ENCODE results near the gene MOGAT1.
A peak's percentile ranks its signal among the peaks of the same experiment; 100 is the strongest.
"Not testable (repeated sequence)": the region's sequence is repeated elsewhere in the genome, so short reads cannot be mapped to it uniquely, and the experiment has no call there.

The MOGAT1 gene

DNA sequence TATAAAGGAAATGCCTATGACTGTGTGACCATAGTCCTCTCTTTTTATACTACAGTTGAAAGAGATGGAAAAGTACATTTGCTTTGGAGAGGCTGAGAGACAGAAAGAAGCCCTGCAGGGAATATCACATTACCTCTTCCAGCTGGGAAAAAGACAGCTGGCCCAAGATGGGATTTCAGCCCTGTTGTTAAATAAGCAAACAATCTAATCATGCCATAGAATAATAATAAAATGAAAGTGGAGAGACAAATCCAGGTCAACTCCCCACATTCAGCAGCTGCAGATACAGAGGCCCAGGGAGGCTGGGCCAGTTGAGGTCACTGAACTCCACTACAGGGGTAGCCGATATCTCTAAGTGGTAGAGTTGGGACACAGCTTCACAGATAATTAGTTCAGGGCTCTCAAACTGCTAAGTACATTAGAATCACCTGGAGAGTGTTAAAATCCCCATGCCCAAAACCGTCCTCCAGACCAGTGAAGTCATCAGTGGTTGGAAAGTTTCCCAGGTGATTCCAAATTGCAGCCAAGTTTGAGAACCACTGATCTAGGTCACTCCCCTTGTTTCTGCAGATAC is 81.9 kb downstream of the MOGAT1 start (continued):
- TF ChIP-seq ZNF561 (tag by site-specific recombination; IDR thresholded peaks at IDR 0.05; ENCODE audit: borderline replicate concordance) (peak; percentile 47; the same call in 1 of the 2 replicates), KLF7 (tag by site-specific recombination; IDR thresholded peaks at IDR 0.05; ENCODE audit: borderline replicate concordance) (no peak), ZEB2 (tag by site-specific recombination; IDR thresholded peaks at IDR 0.05) (no peak), ZNF214 (tag by site-specific recombination; IDR thresholded peaks at IDR 0.05; ENCODE audit: borderline replicate concordance) (no peak), ZNF302 (tag by site-specific recombination; IDR thresholded peaks at IDR 0.05; ENCODE audit: low read depth) (no peak), ZSCAN4 (tag by site-specific recombination; IDR thresholded peaks at IDR 0.05) (no peak), SETDB1 (IDR thresholded peaks at IDR 0.05; ENCODE audit: insufficient read length, low read length) (no peak), ZNF692 (tag by site-specific recombination; IDR thresholded peaks at IDR 0.05) (no peak)

DNA sequence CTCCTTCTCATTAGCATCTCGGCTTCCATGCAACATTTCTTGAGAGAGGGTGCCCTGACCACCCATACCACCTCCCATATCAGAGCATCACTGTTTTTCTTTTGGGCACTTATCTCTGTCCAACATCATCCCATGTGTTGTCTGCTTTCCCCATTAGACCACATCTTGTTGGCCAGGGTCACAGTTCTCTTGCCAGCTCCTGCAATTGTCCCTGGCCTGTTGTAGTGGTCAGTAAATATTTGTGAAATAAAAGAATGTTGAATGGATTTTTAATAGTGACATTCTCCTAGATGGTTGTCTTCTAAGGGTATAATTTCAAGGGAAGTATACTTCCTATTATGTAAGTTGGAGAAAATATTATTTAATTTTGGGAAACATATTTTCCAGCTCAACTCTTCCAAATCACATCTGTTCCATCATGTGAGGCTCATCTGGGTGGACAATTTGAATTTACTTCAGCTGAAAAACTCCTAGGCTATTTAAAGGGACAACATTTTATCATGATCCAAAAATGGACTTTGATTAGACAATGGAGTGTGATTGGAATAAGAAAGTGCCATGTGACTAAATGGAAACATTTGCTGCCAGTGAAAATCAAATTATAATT is 83.0 kb downstream of the MOGAT1 start:
- H3K4me1 ChIP-seq (ENCODE audit: control insufficient read depth, insufficient read depth, low read length) = peaks cover 15% of the 10 kb centered on the region; the same call in 1 of the 2 replicates
- POLR2A ChIA-PET = no interaction called here
- no peak overlapping the region for H3K4me3 ChIP-seq (ENCODE audit: low read depth, low read length)
- H3K36me3 ChIP-seq (ENCODE audit: control insufficient read depth in 2 of 2, insufficient read depth in 1 of 2, low read length in 2 of 2) = no peaks in the 10 kb centered on the region
- no peaks in the 10 kb centered on the region for H3K9me3 ChIP-seq (ENCODE audit: control insufficient read depth, insufficient read depth, low read depth, low read length)
- H3K27ac ChIP-seq (ENCODE audit: extremely low read depth, low read depth, low read length) = no peak overlapping the region; the same call in 1 of the 2 replicates
- TF ChIP-seq ZNF175 (tag by site-specific recombination; IDR thresholded peaks at IDR 0.05) (no peak), WT1 (tag by site-specific recombination; IDR thresholded peaks at IDR 0.05) (no peak), ZNF169 (tag by site-specific recombination; IDR thresholded peaks at IDR 0.05) (no peak), ZNF274 (IDR thresholded peaks at IDR 0.05; ENCODE audit: low read length) (no peak), ZNF274 (tag by site-specific recombination; IDR thresholded peaks at IDR 0.05; ENCODE audit: borderline replicate concordance) (no peak), ZNF777 (tag by site-specific recombination; IDR thresholded peaks at IDR 0.05; ENCODE audit: borderline replicate concordance) (no peak), ZSCAN4 (tag by site-specific recombination; IDR thresholded peaks at IDR 0.05) (no peak)
- CTCF ChIA-PET = interaction anchor here (0.6 to 1.7 kb wide), 3 partner anchors 20 to 63 kb away, joined by 3 to 5 read pairs (median 5); no protein-coding TSS in a partner anchor

DNA sequence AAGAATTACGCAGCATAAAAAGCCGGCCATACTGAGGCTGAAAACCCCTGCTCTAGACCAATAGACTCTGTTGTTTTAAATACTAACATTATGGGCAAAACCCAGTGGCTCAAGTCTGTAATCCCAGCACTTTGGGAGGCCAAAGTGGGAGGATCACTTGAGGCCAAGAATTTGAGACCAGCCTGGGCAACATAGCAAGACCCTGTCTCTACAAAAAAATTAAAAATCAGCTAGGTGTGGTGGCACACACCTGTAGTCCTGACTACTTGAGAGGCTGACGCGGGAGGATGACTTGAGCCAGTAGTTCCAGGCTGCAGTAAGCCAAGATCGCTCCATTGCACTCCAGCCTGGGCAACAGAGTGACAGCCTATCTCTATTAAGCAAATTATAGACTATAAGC is 84.1 kb downstream of the MOGAT1 start:
- H3K27ac ChIP-seq (ENCODE audit: extremely low read depth, low read depth, low read length); CTCF ChIA-PET; H3K9me3 ChIP-seq (ENCODE audit: control insufficient read depth, insufficient read depth, low read depth, low read length); POLR2A ChIA-PET; H3K36me3 ChIP-seq (ENCODE audit: control insufficient read depth in 2 of 2, insufficient read depth in 1 of 2, low read length in 2 of 2); H3K4me3 ChIP-seq (ENCODE audit: low read depth, low read length): not testable (repeated sequence)
- H3K4me1 ChIP-seq (ENCODE audit: control insufficient read depth, insufficient read depth, low read length) = peaks cover 15% of the 10 kb centered on the region; the same call in 1 of the 2 replicates
- TF ChIP-seq ZNF121 (tag by site-specific recombination; IDR thresholded peaks at IDR 0.05) = peak; percentile 52; the same call in 1 of the 2 replicates

DNA sequence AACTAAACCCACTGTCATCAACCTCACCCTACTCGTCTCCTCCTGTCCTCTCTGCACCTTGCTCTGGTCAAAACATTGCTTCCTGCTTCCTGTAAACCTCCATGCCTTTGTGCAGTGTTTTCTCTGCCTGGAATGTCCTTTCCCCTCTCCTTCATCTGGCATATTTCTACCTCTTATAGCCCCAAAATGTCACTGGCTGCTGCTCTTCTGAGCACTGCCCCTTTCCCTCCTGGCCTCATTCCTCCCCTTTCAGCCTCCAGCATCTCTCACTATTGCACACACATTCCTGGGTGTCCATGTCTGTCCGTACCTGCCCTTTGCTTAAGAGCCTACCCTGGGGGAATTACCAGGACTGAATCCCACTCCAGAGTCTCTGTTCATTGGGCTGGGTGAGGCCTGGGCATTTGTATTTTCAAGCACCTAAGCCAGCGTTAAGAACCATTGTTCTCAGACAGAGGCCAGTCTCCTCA is 84.9 kb downstream of the MOGAT1 start:
- no peaks in the 10 kb centered on the region for H3K9me3 ChIP-seq (ENCODE audit: control insufficient read depth, insufficient read depth, low read depth, low read length)
- H3K4me3 ChIP-seq (ENCODE audit: low read depth, low read length) = no peak overlapping the region
- ChIA-PET CTCF (interaction anchor here (0.6 to 1.0 kb wide), 2 partner anchors 47 to 126 kb away, joined by 3 to 7 read pairs; no protein-coding TSS in a partner anchor), POLR2A (no interaction called here)
- H3K27ac ChIP-seq (ENCODE audit: extremely low read depth, low read depth, low read length) = no peak overlapping the region
- H3K36me3 ChIP-seq (ENCODE audit: control insufficient read depth in 2 of 2, insufficient read depth in 1 of 2, low read length in 2 of 2) = no peaks in the 10 kb centered on the region
- H3K4me1 ChIP-seq (ENCODE audit: control insufficient read depth, insufficient read depth, low read length) = peaks cover 15% of the 10 kb centered on the region; the same call in 1 of the 2 replicates
- TF ChIP-seq, protein P1, sequence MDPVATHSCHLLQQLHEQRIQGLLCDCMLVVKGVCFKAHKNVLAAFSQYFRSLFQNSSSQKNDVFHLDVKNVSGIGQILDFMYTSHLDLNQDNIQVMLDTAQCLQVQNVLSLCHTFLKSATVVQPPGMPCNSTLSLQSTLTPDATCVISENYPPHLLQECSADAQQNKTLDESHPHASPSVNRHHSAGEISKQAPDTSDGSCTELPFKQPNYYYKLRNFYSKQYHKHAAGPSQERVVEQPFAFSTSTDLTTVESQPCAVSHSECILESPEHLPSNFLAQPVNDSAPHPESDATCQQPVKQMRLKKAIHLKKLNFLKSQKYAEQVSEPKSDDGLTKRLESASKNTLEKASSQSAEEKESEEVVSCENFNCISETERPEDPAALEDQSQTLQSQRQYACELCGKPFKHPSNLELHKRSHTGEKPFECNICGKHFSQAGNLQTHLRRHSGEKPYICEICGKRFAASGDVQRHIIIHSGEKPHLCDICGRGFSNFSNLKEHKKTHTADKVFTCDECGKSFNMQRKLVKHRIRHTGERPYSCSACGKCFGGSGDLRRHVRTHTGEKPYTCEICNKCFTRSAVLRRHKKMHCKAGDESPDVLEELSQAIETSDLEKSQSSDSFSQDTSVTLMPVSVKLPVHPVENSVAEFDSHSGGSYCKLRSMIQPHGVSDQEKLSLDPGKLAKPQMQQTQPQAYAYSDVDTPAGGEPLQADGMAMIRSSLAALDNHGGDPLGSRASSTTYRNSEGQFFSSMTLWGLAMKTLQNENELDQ (tag by site-specific recombination; IDR thresholded peaks at IDR 0.05; ENCODE audit: low read depth) = no peak
- TF ChIP-seq ZNF184 (tag by site-specific recombination; IDR thresholded peaks at IDR 0.05) (no peak), ZFP3 (tag by site-specific recombination; IDR thresholded peaks at IDR 0.05; ENCODE audit: low read depth) (no peak)
- TF ChIP-seq, protein P2, sequence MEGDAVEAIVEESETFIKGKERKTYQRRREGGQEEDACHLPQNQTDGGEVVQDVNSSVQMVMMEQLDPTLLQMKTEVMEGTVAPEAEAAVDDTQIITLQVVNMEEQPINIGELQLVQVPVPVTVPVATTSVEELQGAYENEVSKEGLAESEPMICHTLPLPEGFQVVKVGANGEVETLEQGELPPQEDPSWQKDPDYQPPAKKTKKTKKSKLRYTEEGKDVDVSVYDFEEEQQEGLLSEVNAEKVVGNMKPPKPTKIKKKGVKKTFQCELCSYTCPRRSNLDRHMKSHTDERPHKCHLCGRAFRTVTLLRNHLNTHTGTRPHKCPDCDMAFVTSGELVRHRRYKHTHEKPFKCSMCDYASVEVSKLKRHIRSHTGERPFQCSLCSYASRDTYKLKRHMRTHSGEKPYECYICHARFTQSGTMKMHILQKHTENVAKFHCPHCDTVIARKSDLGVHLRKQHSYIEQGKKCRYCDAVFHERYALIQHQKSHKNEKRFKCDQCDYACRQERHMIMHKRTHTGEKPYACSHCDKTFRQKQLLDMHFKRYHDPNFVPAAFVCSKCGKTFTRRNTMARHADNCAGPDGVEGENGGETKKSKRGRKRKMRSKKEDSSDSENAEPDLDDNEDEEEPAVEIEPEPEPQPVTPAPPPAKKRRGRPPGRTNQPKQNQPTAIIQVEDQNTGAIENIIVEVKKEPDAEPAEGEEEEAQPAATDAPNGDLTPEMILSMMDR (tag by site-specific recombination; IDR thresholded peaks at IDR 0.05) = no peak

All from HEK293 (cell line).